HG03139 (cell line): ENCODE measurements around the gene CEP72.
"Not testable (repeated sequence)": the region's sequence is repeated elsewhere in the genome, so short reads cannot be mapped to it uniquely, and the experiment has no call there.

Experiments
- ATAC-seq: cut with Tn5 transposase; IDR thresholded peaks from one replicate; pipeline ENCODE4 v1.9.1; 2021; ENCODE audit not compliant: unreplicated experiment

The CEP72 gene

DNA sequence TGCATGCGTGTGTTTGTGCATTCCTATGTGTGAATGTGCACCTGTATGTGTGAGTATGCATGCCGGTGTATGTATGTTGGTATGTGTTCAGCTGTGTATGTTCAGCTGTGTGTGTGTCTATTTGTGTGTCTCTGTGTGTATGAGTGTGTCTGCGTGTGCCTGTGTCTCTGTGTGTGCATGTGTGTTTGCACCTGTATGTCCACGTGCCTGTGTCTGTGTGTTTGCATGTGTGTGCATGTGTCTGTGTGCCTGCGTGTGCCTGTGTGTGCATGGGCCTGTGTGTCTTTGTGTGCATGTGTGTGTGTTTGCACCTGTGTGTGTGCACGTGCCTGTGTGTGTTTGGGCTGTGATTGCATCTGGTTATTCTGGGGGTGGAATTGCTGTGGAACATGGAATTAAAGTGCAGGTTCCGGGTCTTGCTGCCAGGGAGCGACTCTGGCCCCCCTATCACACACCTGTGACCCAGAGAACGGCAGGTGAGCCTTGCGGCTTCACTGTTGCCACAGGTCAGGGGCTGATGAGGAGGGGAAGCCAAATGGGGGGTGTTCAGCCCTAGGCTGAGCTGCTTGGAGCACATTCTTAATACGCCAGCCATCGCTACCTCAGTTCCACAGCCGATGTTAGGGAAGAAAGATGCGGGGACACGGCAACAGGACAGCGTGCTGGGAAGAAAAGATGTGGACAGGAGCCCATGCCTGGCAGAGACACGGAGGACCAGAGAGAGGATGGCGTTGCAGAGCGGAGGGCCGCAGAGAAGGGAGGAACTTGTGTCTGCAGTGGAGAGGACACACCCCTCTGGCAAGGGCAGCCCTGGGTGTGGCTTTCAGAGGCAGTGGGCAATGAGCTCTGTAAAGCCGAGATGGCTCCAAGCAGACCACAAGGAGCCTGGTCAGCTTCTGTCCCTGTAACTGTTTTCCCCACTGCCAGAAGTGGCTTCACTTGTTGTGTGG is 84.9 kb downstream of the CEP72 start:
- ATAC-seq: not testable (repeated sequence)
